Colon (tissue), 2 donors: ENCODE data around the gene TOX4.
"Not testable (repeated sequence)": the region's sequence is repeated elsewhere in the genome, so short reads cannot be mapped to it uniquely, and the experiment has no call there.

Experiments
- FAIRE-seq: peaks from 2 replicates; lab custom pipeline; 2012; peaks lifted over from hg19 to GRCh38; lab: Jason Lieb, UNC
- donor health status: control.
- donor health status: control.

TOX4 gene

GRCh38 chr14:21535545-21536417 lies 58.8 kb downstream of the TOX4 start:
- FAIRE-seq = no peak

- no peak for FAIRE-seq
These were observed 59.6 kb downstream of the TOX4 start for GRCh38 chr14:21536418-21537089.

- no peak for FAIRE-seq
These were observed 60.1 kb downstream of the TOX4 start for GRCh38 chr14:21537090-21537424.

- FAIRE-seq = no peak
These were observed 62.4 kb downstream of the TOX4 start for GRCh38 chr14:21539189-21539940.

- FAIRE-seq = no peak
These were observed 64.5 kb downstream of the TOX4 start for GRCh38 chr14:21541413-21542074.

- FAIRE-seq = no peak
These were observed 66.5 kb downstream of the TOX4 start for GRCh38 chr14:21543521-21543960.

- FAIRE-seq = no peak
These were observed 67.0 kb downstream of the TOX4 start for GRCh38 chr14:21543963-21544362.

GRCh38 chr14:21544588-21544987 lies 67.6 kb downstream of the TOX4 start:
- FAIRE-seq = not testable (repeated sequence)
